HCT116 (cell line): ENCODE results near the gene SCAI.

ENCODE experiments used
- CTCF ChIP-seq, 3 experiments: fragments of 200-600 bp in 1 of 3; sonication (generic) in 1 of 3; IDR thresholded peaks in 2 of 3; conservative IDR thresholded peaks in 1 of 3; 2 replicates each; pipeline ENCODE4 v1.5.1; 2012 to 2017; ENCODE audit warnings: low read depth in 2 of 3, low read length in 2 of 3, antibody characterized with exemption in 1 of 3, borderline replicate concordance in 1 of 3, control low read depth in 1 of 3, mild to moderate bottlenecking in 1 of 3, mixed read lengths in 1 of 3, mixed run types in 1 of 3, moderate library complexity in 1 of 3; ENCODE audit not compliant: insufficient read depth in 1 of 3
- EGR1 ChIP-seq: IDR thresholded peaks from 2 replicates; pipeline ENCODE4 v1.6.1; 2012; ENCODE audit warnings: low read depth
- ELF1 ChIP-seq: IDR thresholded peaks from 2 replicates; pipeline ENCODE4 v1.6.1; 2012; ENCODE audit warnings: low read depth, borderline replicate concordance
- EZH2 ChIP-seq: fragments of 200-600 bp; sonication (generic); IDR thresholded peaks from 2 replicates; pipeline ENCODE4 v1.6.1; 2017; ENCODE audit warnings: antibody characterized with exemption, mixed run types
- FOSL1 ChIP-seq: IDR thresholded peaks from 2 replicates; pipeline ENCODE4 v1.6.1; 2012; ENCODE audit warnings: low read depth
- JUND ChIP-seq: IDR thresholded peaks from 2 replicates; pipeline ENCODE4 v1.6.1; 2012
- POLR2A ChIP-seq: IDR thresholded peaks from 2 replicates; pipeline ENCODE4 v1.7.0; 2011; ENCODE audit warnings: borderline replicate concordance; ENCODE audit not compliant: insufficient read depth, insufficient read length; ENCODE audit errors: extremely low read depth
- POLR2AphosphoS5 ChIP-seq: IDR thresholded peaks from 2 replicates; pipeline ENCODE4 v1.6.1; 2011; ENCODE audit warnings: mild to moderate bottlenecking, low read depth, low read length, moderate library complexity
- SIN3A ChIP-seq: IDR thresholded peaks from 2 replicates; pipeline ENCODE4 v1.6.1; 2012; ENCODE audit warnings: low read depth
- SP1 ChIP-seq: IDR thresholded peaks from 2 replicates; pipeline ENCODE4 v1.6.1; 2012; ENCODE audit warnings: low read depth
- YY1 ChIP-seq: IDR thresholded peaks from 2 replicates; pipeline ENCODE4 v1.6.1; 2011; ENCODE audit warnings: low read length, low read depth, moderate library complexity, mild to moderate bottlenecking; ENCODE audit not compliant: insufficient replicate concordance; ENCODE audit errors: extremely low read depth
- TF ChIP-seq, protein P1 (sequence below): IDR thresholded peaks from 2 replicates; pipeline ENCODE4 v1.6.1; 2011; ENCODE audit warnings: mild to moderate bottlenecking, low read length, moderate library complexity; ENCODE audit not compliant: insufficient replicate concordance; ENCODE audit errors: extremely low read depth
- TF ChIP-seq, protein P2 (sequence below): IDR thresholded peaks from 2 replicates; pipeline ENCODE4 v1.6.1; 2012
- TF ChIP-seq, protein P3 (sequence below): IDR thresholded peaks from 2 replicates; pipeline ENCODE4 v1.6.1; 2012; ENCODE audit warnings: low read depth

GRCh38 chr9:124980431-124980830 lies 162.9 kb downstream of the SCAI start:
- TF ChIP-seq CTCF (IDR thresholded peaks at IDR 0.05 in 2 of 3, conservative IDR thresholded peaks at IDR 0.05 in 1 of 3; ENCODE audit: borderline replicate concordance in 1 of 3, insufficient read depth in 1 of 3, low read depth in 2 of 3, low read length in 2 of 3) (no peak), POLR2AphosphoS5 (no peak), POLR2A (no peak), EZH2 (no peak), SIN3A (no peak), YY1 (no peak), ELF1 (no peak), JUND (no peak), EGR1 (no peak), SP1 (no peak), FOSL1 (no peak)
- TF ChIP-seq, protein P1, sequence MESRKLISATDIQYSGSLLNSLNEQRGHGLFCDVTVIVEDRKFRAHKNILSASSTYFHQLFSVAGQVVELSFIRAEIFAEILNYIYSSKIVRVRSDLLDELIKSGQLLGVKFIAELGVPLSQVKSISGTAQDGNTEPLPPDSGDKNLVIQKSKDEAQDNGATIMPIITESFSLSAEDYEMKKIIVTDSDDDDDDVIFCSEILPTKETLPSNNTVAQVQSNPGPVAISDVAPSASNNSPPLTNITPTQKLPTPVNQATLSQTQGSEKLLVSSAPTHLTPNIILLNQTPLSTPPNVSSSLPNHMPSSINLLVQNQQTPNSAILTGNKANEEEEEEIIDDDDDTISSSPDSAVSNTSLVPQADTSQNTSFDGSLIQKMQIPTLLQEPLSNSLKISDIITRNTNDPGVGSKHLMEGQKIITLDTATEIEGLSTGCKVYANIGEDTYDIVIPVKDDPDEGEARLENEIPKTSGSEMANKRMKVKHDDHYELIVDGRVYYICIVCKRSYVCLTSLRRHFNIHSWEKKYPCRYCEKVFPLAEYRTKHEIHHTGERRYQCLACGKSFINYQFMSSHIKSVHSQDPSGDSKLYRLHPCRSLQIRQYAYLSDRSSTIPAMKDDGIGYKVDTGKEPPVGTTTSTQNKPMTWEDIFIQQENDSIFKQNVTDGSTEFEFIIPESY, result no peak
- TF ChIP-seq, protein P2, sequence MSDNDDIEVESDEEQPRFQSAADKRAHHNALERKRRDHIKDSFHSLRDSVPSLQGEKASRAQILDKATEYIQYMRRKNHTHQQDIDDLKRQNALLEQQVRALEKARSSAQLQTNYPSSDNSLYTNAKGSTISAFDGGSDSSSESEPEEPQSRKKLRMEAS, result no peak
- TF ChIP-seq, protein P3, sequence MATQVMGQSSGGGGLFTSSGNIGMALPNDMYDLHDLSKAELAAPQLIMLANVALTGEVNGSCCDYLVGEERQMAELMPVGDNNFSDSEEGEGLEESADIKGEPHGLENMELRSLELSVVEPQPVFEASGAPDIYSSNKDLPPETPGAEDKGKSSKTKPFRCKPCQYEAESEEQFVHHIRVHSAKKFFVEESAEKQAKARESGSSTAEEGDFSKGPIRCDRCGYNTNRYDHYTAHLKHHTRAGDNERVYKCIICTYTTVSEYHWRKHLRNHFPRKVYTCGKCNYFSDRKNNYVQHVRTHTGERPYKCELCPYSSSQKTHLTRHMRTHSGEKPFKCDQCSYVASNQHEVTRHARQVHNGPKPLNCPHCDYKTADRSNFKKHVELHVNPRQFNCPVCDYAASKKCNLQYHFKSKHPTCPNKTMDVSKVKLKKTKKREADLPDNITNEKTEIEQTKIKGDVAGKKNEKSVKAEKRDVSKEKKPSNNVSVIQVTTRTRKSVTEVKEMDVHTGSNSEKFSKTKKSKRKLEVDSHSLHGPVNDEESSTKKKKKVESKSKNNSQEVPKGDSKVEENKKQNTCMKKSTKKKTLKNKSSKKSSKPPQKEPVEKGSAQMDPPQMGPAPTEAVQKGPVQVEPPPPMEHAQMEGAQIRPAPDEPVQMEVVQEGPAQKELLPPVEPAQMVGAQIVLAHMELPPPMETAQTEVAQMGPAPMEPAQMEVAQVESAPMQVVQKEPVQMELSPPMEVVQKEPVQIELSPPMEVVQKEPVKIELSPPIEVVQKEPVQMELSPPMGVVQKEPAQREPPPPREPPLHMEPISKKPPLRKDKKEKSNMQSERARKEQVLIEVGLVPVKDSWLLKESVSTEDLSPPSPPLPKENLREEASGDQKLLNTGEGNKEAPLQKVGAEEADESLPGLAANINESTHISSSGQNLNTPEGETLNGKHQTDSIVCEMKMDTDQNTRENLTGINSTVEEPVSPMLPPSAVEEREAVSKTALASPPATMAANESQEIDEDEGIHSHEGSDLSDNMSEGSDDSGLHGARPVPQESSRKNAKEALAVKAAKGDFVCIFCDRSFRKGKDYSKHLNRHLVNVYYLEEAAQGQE, result no peak
